Measurements from ENCODE around the gene KRTAP1-5. TPM values are rescaled to one million over a fixed set of nuclear protein-coding genes. Genes with fewer than 3 reads are reported as not detected.
"Not testable (repeated sequence)": the region's sequence is repeated elsewhere in the genome, so short reads cannot be mapped to it uniquely, and the experiment has no call there.

KRTAP1-5 gene
- total and polyA plus RNA-seq, 2 donors (not counting 1 experiment from before 2014, with no cell fraction given), result not detected

DNA sequence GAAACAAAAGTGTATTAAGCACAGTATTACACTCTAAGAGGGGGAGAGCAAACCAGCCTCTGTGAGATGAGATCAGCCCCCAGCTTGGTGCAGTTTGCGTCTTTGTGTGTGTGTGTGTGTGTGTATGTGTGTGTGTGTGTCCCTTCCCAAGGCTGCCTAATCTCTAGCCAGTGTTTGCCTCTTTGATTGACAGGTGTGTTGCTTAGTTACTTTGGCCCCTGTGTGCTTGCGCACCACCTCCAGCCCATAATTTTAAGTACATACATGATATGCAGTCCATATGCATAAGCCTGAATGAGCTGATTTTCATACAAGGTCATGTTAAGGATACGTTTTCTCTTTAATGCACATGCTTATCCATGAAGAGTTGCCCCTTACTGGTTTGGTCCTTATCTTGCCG, 25.2 kb downstream of the KRTAP1-5 start:
- H3K4me1 Mint-ChIP-seq, result no peaks in the 10 kb centered on the region
- ATAC-seq (ENCODE audit: low read depth), result no peak
- 88% methylated on average over 1 of the region's 4 CpGs for WGBS (ENCODE audit: insufficient coverage)
- Histone ChIP-seq H3K4me3 (ENCODE audit: control extremely low read depth in 1 of 5, extremely low read depth in 1 of 5, insufficient read depth in 1 of 5, low read depth in 2 of 5, low read length in 4 of 5) (no peak overlapping the region), H4K20me1 (ENCODE audit: control insufficient read depth, insufficient read depth, low read length, poor library complexity, severe bottlenecking) (no peaks in the 10 kb centered on the region), H3K36me3 (replicated peaks in 1 of 2; ENCODE audit: control extremely low read depth in 1 of 2, control insufficient read depth in 1 of 2, extremely low read depth in 1 of 2, insufficient read depth in 2 of 2, low read length in 1 of 2) (no peaks in the 10 kb centered on the region), H3K27ac (ENCODE audit: low read length in 2 of 2) (no peak overlapping the region), H3K4me2 (replicated peaks; ENCODE audit: low read depth, low read length, poor library complexity, severe bottlenecking) (no peak overlapping the region), H2AFZ (ENCODE audit: insufficient read depth, low read depth, low read length, poor library complexity, severe bottlenecking) (no peak overlapping the region), H3K79me2 (ENCODE audit: control insufficient read depth, insufficient read depth, low read length) (no peaks in the 10 kb centered on the region), H3K9me3 (ENCODE audit: control extremely low read depth in 1 of 3, control insufficient read depth in 2 of 3, insufficient read depth in 1 of 3, low read length in 2 of 3) (peaks cover 0 to 1% (median 0%) of the 10 kb centered on the region in 3 donors), H3K9ac (ENCODE audit: low read length) (no peak overlapping the region), H3K4me1 (ENCODE audit: control insufficient read depth in 2 of 2, insufficient read depth in 2 of 2, low read length in 2 of 2) (no peaks in the 10 kb centered on the region), H3K27me3 (replicated peaks in 1 of 4; ENCODE audit: control extremely low read depth in 1 of 4, control insufficient read depth in 3 of 4, insufficient read depth in 4 of 4, low read length in 3 of 4) (peaks cover 0 to 7% (median 4%) of the 10 kb centered on the region in 4 experiments)
- no peaks in the 10 kb centered on the region for H3K9me3 Mint-ChIP-seq (ENCODE audit: insufficient read depth)
- H3K4me3 Mint-ChIP-seq, result no peak overlapping the region
- H3K27ac Mint-ChIP-seq, result no peak overlapping the region
- DNase-seq, result no peak
- H3K27me3 Mint-ChIP-seq, result peaks cover 41% of the 10 kb centered on the region
- intact Hi-C loops (cut with micrococcal nuclease), result no loop called here
- TF ChIP-seq, protein P1, sequence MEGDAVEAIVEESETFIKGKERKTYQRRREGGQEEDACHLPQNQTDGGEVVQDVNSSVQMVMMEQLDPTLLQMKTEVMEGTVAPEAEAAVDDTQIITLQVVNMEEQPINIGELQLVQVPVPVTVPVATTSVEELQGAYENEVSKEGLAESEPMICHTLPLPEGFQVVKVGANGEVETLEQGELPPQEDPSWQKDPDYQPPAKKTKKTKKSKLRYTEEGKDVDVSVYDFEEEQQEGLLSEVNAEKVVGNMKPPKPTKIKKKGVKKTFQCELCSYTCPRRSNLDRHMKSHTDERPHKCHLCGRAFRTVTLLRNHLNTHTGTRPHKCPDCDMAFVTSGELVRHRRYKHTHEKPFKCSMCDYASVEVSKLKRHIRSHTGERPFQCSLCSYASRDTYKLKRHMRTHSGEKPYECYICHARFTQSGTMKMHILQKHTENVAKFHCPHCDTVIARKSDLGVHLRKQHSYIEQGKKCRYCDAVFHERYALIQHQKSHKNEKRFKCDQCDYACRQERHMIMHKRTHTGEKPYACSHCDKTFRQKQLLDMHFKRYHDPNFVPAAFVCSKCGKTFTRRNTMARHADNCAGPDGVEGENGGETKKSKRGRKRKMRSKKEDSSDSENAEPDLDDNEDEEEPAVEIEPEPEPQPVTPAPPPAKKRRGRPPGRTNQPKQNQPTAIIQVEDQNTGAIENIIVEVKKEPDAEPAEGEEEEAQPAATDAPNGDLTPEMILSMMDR (IDR thresholded peaks at IDR 0.05), result no peak
- no peak for TF ChIP-seq EZH2 (IDR thresholded peaks at IDR 0.05; ENCODE audit: borderline replicate concordance, insufficient read depth, low read depth, low read length, poor library complexity, severe bottlenecking)
- POLR2A ChIA-PET, result no interaction called here
- CTCF ChIA-PET, result no interaction called here

DNA sequence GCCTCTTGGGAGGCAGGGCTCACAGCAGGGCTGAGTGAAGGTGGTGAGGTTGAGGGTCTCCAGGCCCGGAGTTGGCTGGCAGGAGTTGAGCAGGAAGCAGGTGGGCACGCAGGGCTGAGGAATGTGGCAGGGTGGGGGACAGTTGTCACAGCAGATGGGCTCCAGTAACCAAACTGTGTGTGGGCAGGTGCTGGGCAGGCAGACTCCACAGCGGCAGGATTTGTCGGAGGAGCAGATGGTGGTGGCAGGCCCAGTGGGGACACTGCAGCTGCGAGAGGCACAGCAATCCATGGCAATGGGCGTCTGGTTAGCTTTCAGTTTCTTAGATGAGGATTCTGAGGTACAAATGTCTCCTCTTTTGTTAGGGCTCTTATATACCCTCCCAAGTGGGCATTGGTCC, 27.4 kb downstream of the KRTAP1-5 start, which contains the start of gene KRTAP3-2:
Gene KRTAP3-2, minus strand, starts transcription at position 344 of the 400 bp plus-strand sequence. Its CDS starts 53 bp downstream, at position 291.
- H3K9me3 ChIP-seq (ENCODE audit: control extremely low read depth in 1 of 3, control insufficient read depth in 2 of 3, insufficient read depth in 1 of 3, low read length in 2 of 3); H2AFZ ChIP-seq (ENCODE audit: insufficient read depth, low read depth, low read length, poor library complexity, severe bottlenecking); H3K4me1 ChIP-seq (ENCODE audit: control insufficient read depth in 2 of 2, insufficient read depth in 2 of 2, low read length in 2 of 2); CTCF ChIA-PET; POLR2A ChIA-PET; H3K27ac Mint-ChIP-seq; ATAC-seq (ENCODE audit: low read depth); H3K79me2 ChIP-seq (ENCODE audit: control insufficient read depth, insufficient read depth, low read length); H3K4me3 ChIP-seq (ENCODE audit: control extremely low read depth in 1 of 5, extremely low read depth in 1 of 5, insufficient read depth in 1 of 5, low read depth in 2 of 5, low read length in 4 of 5); H3K9me3 Mint-ChIP-seq (ENCODE audit: insufficient read depth); H3K4me3 Mint-ChIP-seq; H3K9ac ChIP-seq (ENCODE audit: low read length); H4K20me1 ChIP-seq (ENCODE audit: control insufficient read depth, insufficient read depth, low read length, poor library complexity, severe bottlenecking); DNase-seq; H3K4me2 ChIP-seq (replicated peaks; ENCODE audit: low read depth, low read length, poor library complexity, severe bottlenecking); H3K36me3 ChIP-seq (replicated peaks in 1 of 2; ENCODE audit: control extremely low read depth in 1 of 2, control insufficient read depth in 1 of 2, extremely low read depth in 1 of 2, insufficient read depth in 2 of 2, low read length in 1 of 2); H3K4me1 Mint-ChIP-seq; H3K27ac ChIP-seq (ENCODE audit: low read length in 2 of 2); intact Hi-C loops (cut with micrococcal nuclease): not testable (repeated sequence)
- H3K27me3 ChIP-seq (replicated peaks in 1 of 4; ENCODE audit: control extremely low read depth in 1 of 4, control insufficient read depth in 3 of 4, insufficient read depth in 4 of 4, low read length in 3 of 4), result peaks cover 0 to 10% (median 4%) of the 10 kb centered on the region in 4 experiments
- H3K27me3 Mint-ChIP-seq, result peaks cover 41% of the 10 kb centered on the region
- 88% methylated on average over 5 of the region's 6 CpGs for WGBS (ENCODE audit: insufficient coverage)

Measured in B cell (primary cell).